DLD1 (cell line): ENCODE data around the gene PPP1R27.

Source experiments
- in situ Hi-C: cut with HindIII; loops from 2 replicates; pipeline ENCODE4 v1.10.0; 2017; ENCODE audit warnings: low sequenced_read_pairs

The PPP1R27 gene

GRCh38 chr17:81863123-81863675 is 28.3 kb upstream of the PPP1R27 start:
- in situ Hi-C loops: no loop called here

- in situ Hi-C loops: no loop called here
Measured at GRCh38 chr17:81860756-81861568, 26.1 kb upstream of the PPP1R27 start.

- in situ Hi-C loops: no loop called here
Measured at GRCh38 chr17:81859906-81860755, 25.3 kb upstream of the PPP1R27 start, which contains the start of gene P4HB. Gene P4HB, minus strand, starts transcription at chr17:81860535. Its CDS starts 64 bp downstream, at chr17:81860471.

GRCh38 chr17:81858967-81859905 is 24.4 kb upstream of the PPP1R27 start:
- in situ Hi-C loops: no loop called here

GRCh38 chr17:81858170-81858966 is 23.5 kb upstream of the PPP1R27 start:
- in situ Hi-C loops: no loop called here

- in situ Hi-C loops: no loop called here
Measured at GRCh38 chr17:81854974-81855774, 20.3 kb upstream of the PPP1R27 start.

GRCh38 chr17:81852237-81852636 is 17.4 kb upstream of the PPP1R27 start:
- in situ Hi-C loops: no loop called here

- in situ Hi-C loops: no loop called here
Measured at GRCh38 chr17:81851423-81851822, 16.6 kb upstream of the PPP1R27 start.

GRCh38 chr17:81849457-81849856 is 14.6 kb upstream of the PPP1R27 start:
- in situ Hi-C loops: no loop called here

- in situ Hi-C loops: no loop called here
Measured at GRCh38 chr17:81846743-81847689, 12.2 kb upstream of the PPP1R27 start.

GRCh38 chr17:81845881-81846742 is 11.3 kb upstream of the PPP1R27 start:
- in situ Hi-C loops: no loop called here

GRCh38 chr17:81845361-81845760 is 10.5 kb upstream of the PPP1R27 start:
- in situ Hi-C loops: no loop called here

- in situ Hi-C loops: no loop called here
Measured at GRCh38 chr17:81844887-81845286, 10.0 kb upstream of the PPP1R27 start.

GRCh38 chr17:81844327-81844851 is 9.5 kb upstream of the PPP1R27 start:
- in situ Hi-C loops: no loop called here

GRCh38 chr17:81843713-81844326 is 9.0 kb upstream of the PPP1R27 start:
- in situ Hi-C loops: no loop called here
